Activated naive CD8-positive, alpha-beta T cell (primary cell): Measurements from ENCODE around the gene CCDC106.

ENCODE experiments used
- H3K27ac Mint-ChIP-seq: one replicate; pipeline ENCODE4 v1.8.0; 2021; ENCODE audit warnings: mixed read lengths
- H3K27me3 Mint-ChIP-seq: one replicate; pipeline ENCODE4 v1.8.0; 2021; ENCODE audit warnings: mixed read lengths
- H3K36me3 Mint-ChIP-seq: one replicate; pipeline ENCODE4 v1.8.0; 2021; ENCODE audit warnings: mixed read lengths
- H3K4me1 Mint-ChIP-seq: one replicate; pipeline ENCODE4 v1.8.0; 2021; ENCODE audit warnings: low read depth, mixed read lengths
- H3K4me3 Mint-ChIP-seq: one replicate; pipeline ENCODE4 v1.8.0; 2021; ENCODE audit warnings: mild to moderate bottlenecking, mixed read lengths
- H3K9me3 Mint-ChIP-seq: one replicate; pipeline ENCODE4 v1.8.0; 2021; ENCODE audit warnings: low read depth, mixed read lengths

Gene CCDC106

GRCh38 chr19:55647732-55648584 lies at the start of gene CCDC106:
TSS of gene CCDC106 (plus strand) at chr19:55648212. CDS start at chr19:55649047, 835 bp downstream.
- Mint-ChIP-seq H3K27ac (peak within 1 kb of the TSS; percentile 67), H3K4me3 (peak within 1 kb of the TSS; percentile 88), H3K9me3 (no peaks in the 10 kb centered on the region), H3K27me3 (no peaks in the 10 kb centered on the region), H3K4me1 (peaks cover 42% of the 10 kb centered on the region), H3K36me3 (no peaks in the 10 kb centered on the region)

DNA sequence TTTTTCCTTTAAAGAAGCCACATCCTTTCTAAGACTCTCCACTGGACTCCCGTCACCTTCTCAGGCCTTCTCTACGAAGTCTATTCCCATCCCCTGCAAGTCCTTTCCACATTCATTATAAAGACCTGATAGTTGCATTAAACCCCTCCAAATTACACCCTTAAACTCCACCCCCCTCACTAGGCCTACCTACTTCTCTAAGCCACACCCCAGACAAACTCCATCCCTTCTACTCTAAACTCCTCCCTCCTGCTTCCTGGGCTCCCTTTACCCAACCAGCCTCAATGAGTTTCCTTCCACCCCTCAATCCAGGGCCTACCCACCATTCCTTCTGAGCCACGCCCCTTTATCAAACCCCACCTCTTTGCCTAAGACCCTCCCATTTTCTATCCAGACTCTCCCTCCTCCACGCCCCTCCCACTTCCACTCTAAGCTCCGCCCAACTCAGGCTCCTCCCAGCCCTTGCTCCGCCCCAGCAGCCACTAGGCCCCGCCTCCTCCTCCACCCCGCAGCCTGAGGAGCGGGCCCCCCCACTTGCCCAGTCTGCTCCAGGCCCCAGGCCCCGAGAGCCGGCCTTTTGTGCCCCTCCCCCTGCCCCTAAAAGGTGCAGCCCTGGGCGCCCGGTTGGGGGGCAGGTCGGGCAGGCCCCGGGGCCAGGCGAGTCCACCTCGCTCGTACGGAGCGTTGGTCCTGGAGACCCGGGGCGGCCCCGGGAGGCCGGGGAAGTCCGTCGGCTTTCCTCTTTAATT lies 49.1 kb upstream of the CCDC106 start:
- Mint-ChIP-seq H3K27ac (peak overlapping the region; percentile 100), H3K4me3 (peak overlapping the region; percentile 99), H3K9me3 (no peaks in the 10 kb centered on the region), H3K4me1 (peaks cover 23% of the 10 kb centered on the region), H3K27me3 (no peaks in the 10 kb centered on the region), H3K36me3 (peaks cover 20% of the 10 kb centered on the region)

DNA sequence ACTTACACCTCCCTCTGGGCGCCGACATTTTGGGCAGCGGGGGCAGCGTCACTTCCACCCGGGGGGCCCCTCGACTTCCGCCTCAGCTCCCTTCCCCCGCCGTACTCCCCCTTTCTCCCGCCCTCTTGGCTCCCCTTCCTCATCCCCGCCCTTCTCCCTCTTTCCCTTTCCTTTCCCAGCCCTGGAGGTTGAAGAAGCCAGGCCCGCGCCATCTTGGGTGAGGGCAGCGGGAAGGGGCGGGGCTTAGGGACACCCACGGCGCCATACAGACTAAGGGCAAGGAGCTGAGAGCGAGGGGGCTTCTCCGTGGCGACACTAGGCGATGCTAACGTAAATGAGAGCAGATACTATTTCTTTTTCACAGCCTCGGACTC lies 48.6 kb upstream of the CCDC106 start, which contains the start of gene FIZ1:
TSS of gene FIZ1 (minus strand) at position 50 of the 374 bp plus-strand sequence. CDS start 1,652 bp downstream, outside the sequence.
- Mint-ChIP-seq H3K27ac (peak within 1 kb of the TSS; percentile 100), H3K27me3 (no peaks in the 10 kb centered on the region), H3K9me3 (no peaks in the 10 kb centered on the region), H3K36me3 (peaks cover 20% of the 10 kb centered on the region), H3K4me3 (peak within 1 kb of the TSS; percentile 99), H3K4me1 (peaks cover 25% of the 10 kb centered on the region)

DNA sequence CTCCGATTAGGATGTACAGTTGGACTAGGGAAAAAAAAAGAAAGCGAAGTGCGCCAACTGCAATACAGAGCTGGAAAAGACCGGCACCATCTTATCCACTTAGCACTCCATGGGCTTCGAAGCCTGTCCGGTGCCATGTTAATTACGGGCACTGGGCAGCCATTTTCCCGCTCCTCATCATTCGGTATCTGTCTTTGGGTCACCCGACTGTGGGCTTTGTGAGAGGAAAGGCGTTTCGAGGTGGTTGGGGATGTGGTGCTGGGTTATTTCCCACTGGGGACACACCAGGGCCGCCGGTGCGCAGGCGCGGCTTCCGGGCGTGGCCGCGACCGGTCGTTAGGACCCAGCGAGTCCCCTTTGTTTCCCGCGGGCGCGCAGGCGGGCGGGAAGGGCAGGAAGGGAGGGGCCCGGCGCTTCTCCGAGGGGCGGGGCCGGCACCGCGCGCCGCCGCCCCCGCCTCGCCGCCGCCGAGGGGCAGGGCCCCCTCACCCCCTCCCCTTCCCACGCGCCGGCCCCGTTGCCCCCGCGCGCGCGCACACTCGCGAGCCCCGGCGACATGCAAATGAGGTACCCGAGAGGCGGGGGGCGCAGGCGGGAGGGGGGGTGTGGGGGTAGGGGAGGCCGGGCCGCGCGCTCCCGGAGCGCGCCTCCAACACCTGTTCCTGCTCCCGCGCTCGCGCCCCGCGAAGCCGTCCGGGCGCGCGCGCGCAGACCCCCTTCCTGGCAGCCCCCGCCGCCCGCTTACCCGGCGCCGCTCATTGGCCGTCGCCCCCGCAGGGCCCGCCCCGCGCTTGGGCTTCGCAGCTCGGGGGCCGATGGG lies 48.0 kb upstream of the CCDC106 start, which contains the start of gene ZNF524:
TSS of gene ZNF524 (plus strand) at position 447 of the 820 bp plus-strand sequence. CDS start 1,825 bp downstream, outside the sequence.
- Mint-ChIP-seq H3K9me3 (no peaks in the 10 kb centered on the region), H3K4me1 (peaks cover 29% of the 10 kb centered on the region), H3K27ac (peak within 1 kb of the TSS; percentile 100), H3K36me3 (peaks cover 16% of the 10 kb centered on the region), H3K4me3 (peak within 1 kb of the TSS; percentile 99), H3K27me3 (no peaks in the 10 kb centered on the region)

- no peaks in the 10 kb centered on the region for H3K27me3 Mint-ChIP-seq
- peaks cover 27% of the 10 kb centered on the region for H3K4me1 Mint-ChIP-seq
- peak overlapping the region; percentile 87 for H3K4me3 Mint-ChIP-seq
- H3K27ac Mint-ChIP-seq, result peak overlapping the region; percentile 81
- peaks cover 10% of the 10 kb centered on the region for H3K36me3 Mint-ChIP-seq
- no peaks in the 10 kb centered on the region for H3K9me3 Mint-ChIP-seq
Observed at GRCh38 chr19:55600662-55601028, 47.4 kb upstream of the CCDC106 start.

DNA sequence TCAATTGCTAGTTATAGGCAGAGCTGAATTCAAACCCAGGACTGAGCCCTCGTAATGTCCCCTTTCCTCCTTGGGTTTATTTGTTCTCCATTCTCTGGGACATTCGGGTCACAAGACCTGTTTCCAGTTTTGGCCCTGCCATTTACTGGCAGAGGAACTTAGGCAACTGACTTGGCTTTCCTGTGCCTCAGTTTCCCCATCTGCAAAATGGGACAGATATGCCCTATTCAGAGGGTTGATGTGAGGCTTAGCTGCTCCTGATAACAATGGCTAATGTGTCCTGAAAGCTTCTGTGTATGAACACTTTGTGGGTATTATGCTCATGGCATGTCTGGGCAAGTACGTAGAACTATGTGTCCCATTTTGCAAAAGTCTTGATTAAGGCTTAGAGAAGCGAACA lies 46.9 kb upstream of the CCDC106 start:
- peaks cover 28% of the 10 kb centered on the region for H3K4me1 Mint-ChIP-seq
- H3K36me3 Mint-ChIP-seq, result peaks cover 8% of the 10 kb centered on the region
- H3K27ac Mint-ChIP-seq, result peak overlapping the region; percentile 81
- H3K27me3 Mint-ChIP-seq, result no peaks in the 10 kb centered on the region
- no peaks in the 10 kb centered on the region for H3K9me3 Mint-ChIP-seq
- peak overlapping the region; percentile 87 for H3K4me3 Mint-ChIP-seq

DNA sequence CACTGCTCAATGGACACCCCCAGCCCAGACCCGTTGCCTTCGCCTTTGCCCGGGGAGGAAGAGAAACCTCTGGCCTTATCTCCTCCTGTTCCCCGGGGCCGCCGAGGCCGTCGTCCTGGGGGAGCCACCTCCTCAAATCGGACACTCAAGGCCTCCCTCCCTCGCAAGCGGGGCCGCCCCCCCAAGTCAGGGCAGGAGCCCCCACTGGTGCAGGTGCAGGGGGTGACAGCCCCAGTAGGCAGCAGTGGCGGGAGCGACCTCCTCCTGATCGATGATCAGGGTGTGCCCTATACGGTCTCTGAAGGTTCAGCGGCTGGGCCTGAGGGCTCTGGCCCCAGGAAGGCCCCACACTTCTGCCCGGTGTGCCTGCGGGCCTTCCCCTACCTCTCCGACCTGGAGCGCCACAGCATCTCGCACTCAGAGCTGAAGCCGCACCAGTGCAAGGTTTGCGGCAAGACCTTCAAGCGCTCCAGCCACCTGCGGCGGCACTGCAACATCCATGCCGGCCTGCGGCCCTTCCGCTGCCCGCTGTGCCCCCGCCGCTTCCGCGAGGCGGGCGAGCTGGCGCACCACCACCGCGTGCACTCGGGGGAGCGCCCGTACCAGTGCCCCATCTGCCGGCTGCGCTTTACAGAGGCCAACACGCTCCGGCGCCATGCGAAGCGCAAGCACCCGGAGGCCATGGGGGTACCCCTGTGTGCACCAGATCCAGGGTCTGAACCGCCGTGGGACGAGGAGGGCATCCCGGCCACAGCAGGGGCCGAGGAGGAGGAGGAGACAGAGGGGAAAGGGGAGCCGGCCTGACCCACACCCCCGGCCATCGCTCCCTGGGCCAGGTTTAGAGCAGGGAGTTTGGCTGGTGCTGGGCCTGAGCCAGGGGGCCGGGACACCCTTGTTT lies 45.7 kb upstream of the CCDC106 start:
- Mint-ChIP-seq H3K36me3 (peaks cover 4% of the 10 kb centered on the region), H3K9me3 (no peaks in the 10 kb centered on the region), H3K27me3 (no peaks in the 10 kb centered on the region), H3K27ac (no peak overlapping the region), H3K4me3 (no peak overlapping the region), H3K4me1 (peaks cover 38% of the 10 kb centered on the region)

- peaks cover 4% of the 10 kb centered on the region for H3K36me3 Mint-ChIP-seq
- H3K4me3 Mint-ChIP-seq, result peak overlapping the region; percentile 46
- no peaks in the 10 kb centered on the region for H3K27me3 Mint-ChIP-seq
- H3K9me3 Mint-ChIP-seq, result no peaks in the 10 kb centered on the region
- H3K27ac Mint-ChIP-seq, result no peak overlapping the region
- peaks cover 46% of the 10 kb centered on the region for H3K4me1 Mint-ChIP-seq
Observed at GRCh38 chr19:55603115-55603514, 44.9 kb upstream of the CCDC106 start.

DNA sequence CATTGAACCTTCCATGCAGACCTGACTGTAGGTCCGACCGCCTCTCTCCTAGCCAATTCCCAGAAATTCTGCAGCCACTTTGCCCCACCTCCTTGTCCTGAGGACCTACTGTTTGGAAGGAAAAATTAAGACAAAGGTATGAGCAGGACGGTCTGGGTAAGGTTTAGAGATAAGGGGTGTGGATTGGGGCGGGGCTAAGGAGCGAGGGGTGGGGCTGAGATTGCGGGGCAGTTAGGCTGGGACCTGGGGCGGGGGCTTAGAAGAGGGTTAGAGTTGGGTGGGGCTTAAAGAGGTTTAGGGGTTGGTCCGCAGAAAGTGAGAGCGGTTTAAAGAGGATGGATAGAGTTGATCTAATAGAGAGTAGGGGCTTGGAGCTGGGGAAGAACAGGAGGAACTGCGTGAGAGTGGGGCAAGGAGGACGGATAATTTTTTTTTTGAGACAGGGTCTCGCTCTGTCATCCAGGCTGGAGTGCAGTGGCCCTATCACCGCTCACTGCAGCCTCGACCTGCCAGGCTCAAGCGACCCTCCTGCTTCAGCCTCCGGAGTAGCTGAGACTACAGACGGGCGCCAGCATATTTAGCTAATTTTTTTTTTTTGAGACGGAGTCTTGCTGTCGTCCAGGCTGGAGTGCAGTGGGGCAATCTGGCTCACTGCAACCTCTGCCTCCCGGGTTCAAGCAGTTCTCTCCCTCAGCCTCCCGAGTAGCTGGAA lies 44.3 kb upstream of the CCDC106 start:
- Mint-ChIP-seq H3K27ac (peak overlapping the region; percentile 28), H3K4me1 (peaks cover 47% of the 10 kb centered on the region), H3K36me3 (peaks cover 2% of the 10 kb centered on the region), H3K4me3 (peak overlapping the region; percentile 46), H3K27me3 (no peaks in the 10 kb centered on the region), H3K9me3 (no peaks in the 10 kb centered on the region)

- Mint-ChIP-seq H3K4me3 (peak overlapping the region; percentile 93), H3K27me3 (no peaks in the 10 kb centered on the region), H3K36me3 (peaks cover 2% of the 10 kb centered on the region), H3K9me3 (no peaks in the 10 kb centered on the region), H3K4me1 (peaks cover 53% of the 10 kb centered on the region), H3K27ac (peak overlapping the region; percentile 94)
Observed at GRCh38 chr19:55605207-55605636, 42.8 kb upstream of the CCDC106 start.

DNA sequence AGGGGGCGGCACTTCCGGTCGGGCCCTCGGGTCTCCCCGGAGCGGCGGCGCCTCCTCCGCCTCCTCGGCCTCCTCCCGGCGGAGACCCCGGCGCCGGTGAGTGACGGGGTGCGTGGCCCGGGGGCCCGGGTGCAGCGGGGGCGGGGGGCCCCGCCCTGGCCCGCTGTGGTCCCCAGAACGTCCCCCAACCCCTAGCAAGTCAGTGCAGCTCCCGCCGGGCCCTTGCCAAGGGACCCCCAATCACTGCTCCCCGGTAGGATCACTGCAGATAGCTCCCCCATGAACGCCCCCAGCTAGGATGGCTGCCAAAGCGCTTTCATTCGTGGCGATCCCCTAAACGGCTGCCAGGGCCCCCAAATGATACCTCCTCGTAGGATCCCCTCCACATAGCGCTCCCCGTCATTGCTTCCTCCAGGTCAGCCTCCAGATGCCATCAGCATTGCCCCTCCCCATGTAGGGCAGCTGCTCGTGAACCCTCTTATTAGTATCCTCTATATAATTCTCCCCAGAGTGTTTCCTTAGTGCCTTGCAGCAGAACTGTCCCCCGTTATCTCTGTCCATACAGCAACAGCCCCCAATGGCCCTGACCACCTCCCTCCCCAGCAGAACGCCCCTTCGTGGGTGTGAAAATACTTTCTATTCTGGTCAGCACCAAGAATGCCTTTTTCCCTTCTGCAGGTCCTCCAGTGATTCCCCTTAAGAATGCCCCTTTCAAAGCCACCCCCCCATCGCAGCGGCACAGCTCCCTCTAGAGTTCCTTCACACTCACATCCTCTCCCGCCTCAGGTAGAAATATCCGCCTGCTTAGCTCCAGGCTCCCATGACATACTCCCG lies 42.2 kb upstream of the CCDC106 start, which contains the start of gene ZNF865:
TSS of gene ZNF865 (plus strand) at position 11 of the 834 bp plus-strand sequence. CDS start 7,972 bp downstream, outside the sequence.
- H3K9me3 Mint-ChIP-seq, result no peaks in the 10 kb centered on the region
- peaks cover 2% of the 10 kb centered on the region for H3K36me3 Mint-ChIP-seq
- no peaks in the 10 kb centered on the region for H3K27me3 Mint-ChIP-seq
- H3K4me3 Mint-ChIP-seq, result peak within 1 kb of the TSS; percentile 97
- peak within 1 kb of the TSS; percentile 97 for H3K27ac Mint-ChIP-seq
- peaks cover 59% of the 10 kb centered on the region for H3K4me1 Mint-ChIP-seq

GRCh38 chr19:55606471-55606787 lies 41.6 kb upstream of the CCDC106 start:
- Mint-ChIP-seq H3K27ac (peak overlapping the region; percentile 97), H3K27me3 (no peaks in the 10 kb centered on the region), H3K36me3 (peaks cover 2% of the 10 kb centered on the region), H3K9me3 (no peaks in the 10 kb centered on the region), H3K4me3 (peak overlapping the region; percentile 97), H3K4me1 (peaks cover 59% of the 10 kb centered on the region)
